GM23338 (cell line): ENCODE measurements around the gene NOLC1. TPM values are rescaled to one million over a fixed set of nuclear protein-coding genes. Genes with fewer than 3 reads are reported as not detected.

Experiments
- ATAC-seq: fragments of 200-7000 bp; cut with Tn5 transposase; 3 replicates; pipeline ENCODE4 v1.9.1; 2020
- DNase-seq: peaks from one replicate; pipeline ENCODE4 v3.0.0-alpha.2; 2015; ENCODE audit warnings: low spot score
- H2AFZ ChIP-seq: fragments of 200-600 bp; sonication (generic); 2 replicates; pipeline ENCODE4 v1.8.0; 2016; ENCODE audit warnings: antibody characterized with exemption, mild to moderate bottlenecking, moderate library complexity
- H3F3A ChIP-seq: fragments of 200-600 bp; sonication (generic); replicated peaks from 2 replicates; pipeline ENCODE4 v1.8.0; 2017; ENCODE audit warnings: antibody characterized with exemption, mixed run types, low read depth
- H3K27ac ChIP-seq: fragments of 200-600 bp; sonication (generic); 2 replicates; pipeline ENCODE4 v1.6.1; 2016; ENCODE audit warnings: low read depth
- H3K27me3 ChIP-seq: fragments of 200-600 bp; sonication (generic); 2 replicates; pipeline ENCODE4 v1.8.0; 2016; ENCODE audit warnings: mild to moderate bottlenecking, mixed run types, moderate library complexity; ENCODE audit not compliant: insufficient read depth
- H3K36me3 ChIP-seq: fragments of 200-600 bp; sonication (generic); 2 replicates; pipeline ENCODE4 v1.8.0; 2016; ENCODE audit warnings: mild to moderate bottlenecking; ENCODE audit not compliant: insufficient read depth
- H3K4me1 ChIP-seq: fragments of 200-600 bp; sonication (generic); 2 replicates; pipeline ENCODE4 v1.8.0; 2016; ENCODE audit warnings: mild to moderate bottlenecking, moderate library complexity; ENCODE audit not compliant: insufficient read depth
- H3K4me2 ChIP-seq: fragments of 200-600 bp; sonication (generic); 2 replicates; pipeline ENCODE4 v1.7.1; 2017; ENCODE audit warnings: mixed run types
- H3K4me3 ChIP-seq: fragments of 200-600 bp; sonication (generic); 2 replicates; pipeline ENCODE4 v1.6.1; 2016; ENCODE audit warnings: mixed run types
- H3K79me2 ChIP-seq: fragments of 200-600 bp; sonication (generic); replicated peaks from 2 replicates; pipeline ENCODE4 v1.8.0; 2017; ENCODE audit warnings: mild to moderate bottlenecking; ENCODE audit not compliant: insufficient read depth
- H3K9me2 ChIP-seq: fragments of 200-600 bp; sonication (generic); 2 replicates; pipeline ENCODE4 v1.8.0; 2017; ENCODE audit not compliant: insufficient read depth
- H4K20me1 ChIP-seq: fragments of 200-600 bp; sonication (generic); replicated peaks from 2 replicates; pipeline ENCODE4 v1.8.0; 2017; ENCODE audit warnings: mild to moderate bottlenecking; ENCODE audit not compliant: insufficient read depth
- H3K27ac Mint-ChIP-seq: 2 replicates; pipeline ENCODE4 v1.8.0; 2020; ENCODE audit warnings: inconsistent platforms, mild to moderate bottlenecking, moderate library complexity, mixed read lengths
- H3K27me3 Mint-ChIP-seq: 3 replicates; pipeline ENCODE4 v1.8.0; 2022; ENCODE audit warnings: low read depth, mild to moderate bottlenecking, moderate library complexity, mixed read lengths, inconsistent platforms; ENCODE audit not compliant: insufficient read depth, poor library complexity
- H3K36me3 Mint-ChIP-seq: 3 replicates; pipeline ENCODE4 v1.8.0; 2021; ENCODE audit warnings: low read depth, mild to moderate bottlenecking, inconsistent platforms, moderate library complexity, mixed read lengths
- H3K4me1 Mint-ChIP-seq: 3 replicates; pipeline ENCODE4 v1.8.0; 2020; ENCODE audit warnings: mild to moderate bottlenecking, inconsistent platforms, mixed read lengths
- H3K4me3 Mint-ChIP-seq: 3 replicates; pipeline ENCODE4 v1.8.0; 2021; ENCODE audit warnings: moderate library complexity, mild to moderate bottlenecking, inconsistent platforms, mixed read lengths
- H3K9me3 Mint-ChIP-seq: 3 replicates; pipeline ENCODE4 v1.8.0; 2020; ENCODE audit warnings: moderate library complexity, mild to moderate bottlenecking, inconsistent platforms, mixed read lengths
- CREB1 ChIP-seq: fragments of 250-450 bp; sonication (Bioruptor Pico); IDR thresholded peaks from 2 replicates; pipeline ENCODE4 v1.5.0; 2020; ENCODE audit warnings: low read depth, mild to moderate bottlenecking, moderate library complexity
- CTCF ChIP-seq, 2 experiments: fragments of 200-600 bp in 1 of 2; sonication (generic) in 1 of 2; conservative IDR thresholded peaks; 2 replicates each; pipeline versions ENCODE4 v1.5.1 to v1.6.1; 2016 to 2017; ENCODE audit warnings: antibody characterized with exemption in 2 of 2, low read depth in 2 of 2, mild to moderate bottlenecking in 2 of 2, moderate library complexity in 1 of 2
- ETS1 ChIP-seq: IDR thresholded peaks from 2 replicates; pipeline ENCODE4 v1.6.1; 2016; ENCODE audit warnings: antibody characterized with exemption
- EZH2 ChIP-seq: fragments of 200-600 bp; sonication (generic); IDR thresholded peaks from one replicate; pipeline ENCODE4 v1.8.0; 2017; ENCODE audit warnings: antibody characterized with exemption, mild to moderate bottlenecking, low read depth; ENCODE audit not compliant: unreplicated experiment
- EZH2phosphoT487 ChIP-seq: fragments of 200-600 bp; sonication (generic); IDR thresholded peaks from one replicate; pipeline ENCODE4 v1.8.1; 2018; ENCODE audit warnings: antibody characterized with exemption; ENCODE audit not compliant: unreplicated experiment
- JUNB ChIP-seq: IDR thresholded peaks from one replicate; pipeline ENCODE4 v1.6.1; 2016; ENCODE audit warnings: antibody characterized with exemption; ENCODE audit not compliant: unreplicated experiment
- NANOG ChIP-seq: IDR thresholded peaks from 2 replicates; pipeline ENCODE4 v1.6.1; 2016; ENCODE audit warnings: antibody characterized with exemption, borderline replicate concordance
- POLR2AphosphoS5 ChIP-seq: IDR thresholded peaks from 2 replicates; pipeline ENCODE4 v1.6.1; 2016; ENCODE audit warnings: antibody characterized with exemption, low read depth
- REST ChIP-seq: IDR thresholded peaks from one replicate; pipeline ENCODE4 v1.6.1; 2018; ENCODE audit warnings: antibody characterized with exemption; ENCODE audit not compliant: unreplicated experiment
- STAT1 ChIP-seq: IDR thresholded peaks from one replicate; pipeline ENCODE4 v1.6.1; 2016; ENCODE audit warnings: antibody characterized with exemption; ENCODE audit not compliant: unreplicated experiment
- ZNF114 ChIP-seq: fragments of 250-450 bp; sonication (Bioruptor Pico); IDR thresholded peaks from 2 replicates; pipeline ENCODE4 v1.5.0; 2020; ENCODE audit warnings: mild to moderate bottlenecking, moderate library complexity
- ZNF331 ChIP-seq: fragments of 250-450 bp; sonication (Bioruptor Pico); IDR thresholded peaks from 2 replicates; pipeline ENCODE4 v1.5.0; 2020; ENCODE audit warnings: low read depth, mild to moderate bottlenecking, moderate library complexity
- ZNF462 ChIP-seq: fragments of 250-450 bp; sonication (Bioruptor Pico); IDR thresholded peaks from 2 replicates; pipeline ENCODE4 v1.5.0; 2020; ENCODE audit warnings: mild to moderate bottlenecking, moderate library complexity
- polyA plus RNA-seq: library from polyadenylated mRNA; unstranded; fragments of >200 nt; fragmentation: Nextera tagmentation; extraction: Ambion mirVana; gene quantifications from 2 replicates; pipeline ENCODE4 v1.2.1, GENCODE V29; 2016
- total RNA-seq: library from RNA; depleted of rRNA; stranded (reverse); fragments of >200 nt; shearing (Covaris generic); gene quantifications from 2 replicates; pipeline ENCODE4 v1.2.3, GENCODE V29; 2014

NOLC1 gene
- total and polyA plus RNA-seq, 2 experiments from 2014 or later, result 126 to 178 TPM

GRCh38 chr10:102150970-102151773 is 1.0 kb upstream of the NOLC1 start (continued):
- no peak for TF ChIP-seq ZNF462 (CRISPR knock-in tag)
- no peak for TF ChIP-seq ETS1

GRCh38 chr10:102152545-102152890 is 329 bp downstream of the NOLC1 start:
- Histone ChIP-seq H3K4me2 (peak overlapping the region; percentile 91), H3K9me2 (no peaks in the 10 kb centered on the region), H3K4me3 (peak overlapping the region; percentile 84), H3F3A (peaks cover 45% of the 10 kb centered on the region), H3K36me3 (peaks cover 50% of the 10 kb centered on the region), H3K79me2 (peaks cover 54% of the 10 kb centered on the region), H4K20me1 (peaks cover 59% of the 10 kb centered on the region), H3K27me3 (no peaks in the 10 kb centered on the region), H3K4me1 (peaks cover 14% of the 10 kb centered on the region), H3K27ac (peak overlapping the region; percentile 92), H2AFZ (no peak overlapping the region)
- peak overlapping the region; percentile 96 for H3K4me3 Mint-ChIP-seq
- H3K36me3 Mint-ChIP-seq, result peaks cover 92% of the 10 kb centered on the region
- peak; percentile 27 for ATAC-seq
- no peaks in the 10 kb centered on the region for H3K9me3 Mint-ChIP-seq
- H3K27ac Mint-ChIP-seq, result peak overlapping the region; percentile 99
- H3K27me3 Mint-ChIP-seq, result peaks cover 14% of the 10 kb centered on the region
- no peak for DNase-seq
- H3K4me1 Mint-ChIP-seq, result peaks cover 22% of the 10 kb centered on the region
- TF ChIP-seq JUNB (no peak), ZNF114 (CRISPR knock-in tag) (no peak), REST (no peak), EZH2phosphoT487 (no peak), STAT1 (no peak), CTCF (conservative IDR thresholded peaks at IDR 0.05; ENCODE audit: low read depth in 2 of 2) (no peak), CREB1 (no peak), EZH2 (no peak), NANOG (no peak), ZNF331 (no peak), POLR2AphosphoS5 (no peak)
